ENCODE measurements around the gene ZC3H14.
"Not testable (repeated sequence)": the region's sequence is repeated elsewhere in the genome, so short reads cannot be mapped to it uniquely, and the experiment has no call there.

ZC3H14 gene

GRCh38 chr14:88562831-88563686 is at the start of gene ZC3H14:
TSS of gene ZC3H14 (plus strand) at chr14:88563037. CDS start at chr14:88563134, 97 bp downstream.
- peak; percentile 75 for DNase-seq (ENCODE audit: low read depth)

- no peak for DNase-seq (ENCODE audit: low read depth)
Measured at GRCh38 chr14:88515499-88516221, 47.2 kb upstream of the ZC3H14 start.

- DNase-seq (ENCODE audit: low read depth) = no peak
Measured at GRCh38 chr14:88516861-88517357, 45.9 kb upstream of the ZC3H14 start.

GRCh38 chr14:88518592-88519512 is 44.0 kb upstream of the ZC3H14 start:
- DNase-seq (ENCODE audit: low read depth) = no peak

GRCh38 chr14:88519907-88520306 is 42.9 kb upstream of the ZC3H14 start:
- DNase-seq (ENCODE audit: low read depth) = no peak

GRCh38 chr14:88521818-88522217 is 41.0 kb upstream of the ZC3H14 start:
- DNase-seq (ENCODE audit: low read depth) = no peak

- no peak for DNase-seq (ENCODE audit: low read depth)
Measured at GRCh38 chr14:88522393-88522792, 40.4 kb upstream of the ZC3H14 start.

- DNase-seq (ENCODE audit: low read depth) = not testable (repeated sequence)
Measured at GRCh38 chr14:88529889-88530288, 32.9 kb upstream of the ZC3H14 start.

GRCh38 chr14:88533064-88533602 is 29.7 kb upstream of the ZC3H14 start:
- no peak for DNase-seq (ENCODE audit: low read depth)

- no peak for DNase-seq (ENCODE audit: low read depth)
Measured at GRCh38 chr14:88535149-88535548, 27.7 kb upstream of the ZC3H14 start.

- no peak for DNase-seq (ENCODE audit: low read depth)
Measured at GRCh38 chr14:88535813-88536212, 27.0 kb upstream of the ZC3H14 start.

- DNase-seq (ENCODE audit: low read depth) = no peak
Measured at GRCh38 chr14:88541324-88541723, 21.5 kb upstream of the ZC3H14 start.

- no peak for DNase-seq (ENCODE audit: low read depth)
Measured at GRCh38 chr14:88542857-88543795, 19.7 kb upstream of the ZC3H14 start.

- no peak for DNase-seq (ENCODE audit: low read depth)
Measured at GRCh38 chr14:88545256-88545655, 17.6 kb upstream of the ZC3H14 start.

- DNase-seq (ENCODE audit: low read depth) = no peak
Measured at GRCh38 chr14:88546621-88547385, 16.0 kb upstream of the ZC3H14 start.

- no peak for DNase-seq (ENCODE audit: low read depth)
Measured at GRCh38 chr14:88547386-88547780, 15.5 kb upstream of the ZC3H14 start.

GRCh38 chr14:88550078-88550477 is 12.8 kb upstream of the ZC3H14 start:
- no peak for DNase-seq (ENCODE audit: low read depth)

- DNase-seq (ENCODE audit: low read depth) = no peak
Measured at GRCh38 chr14:88551094-88551870, 11.6 kb upstream of the ZC3H14 start.

GRCh38 chr14:88551980-88552431 is 10.8 kb upstream of the ZC3H14 start:
- no peak for DNase-seq (ENCODE audit: low read depth)

All from activated gamma-delta T cell treated with anti-CD3 and anti-CD28 coated beads, Interleukin-2, amount 50 U/mL, for 16 hours (primary cell).